Activated CD8-positive, alpha-beta T cell treated with anti-CD3 and anti-CD28 coated beads, Interleukin-2, amount 10 ng/mL, durations not matched to agents 7 days and 5 days (primary cell): ENCODE measurements around the gene EXT2. TPM values are rescaled to one million over a fixed set of nuclear protein-coding genes. Genes with fewer than 3 reads are reported as not detected.

Source experiments
- ATAC-seq: fragments of 150-1000 bp; cut with Tn5 transposase; one replicate; pipeline ENCODE4 v1.10.0; 2021; ENCODE audit warnings: moderate library complexity
- CTCF ChIA-PET: fragments of 350-600 bp; sonication (Branson Sonifier 250); formaldehyde crosslinking; loops from one replicate; lab custom pipeline; 2021; ENCODE audit warnings: antibody characterized with exemption; lab: Charles Lee
- POLR2A ChIA-PET: fragments of 350-600 bp; sonication (Branson Sonifier 250); formaldehyde crosslinking; loops from one replicate; lab custom pipeline; 2021; ENCODE audit warnings: antibody characterized with exemption; lab: Charles Lee
- DNase-seq: peaks from one replicate; pipeline ENCODE4 v3.0.0-alpha.2; 2020
- H3K27ac Mint-ChIP-seq: one replicate; pipeline ENCODE4 v1.8.0; 2021; ENCODE audit warnings: mild to moderate bottlenecking, mixed read lengths
- H3K27me3 Mint-ChIP-seq: one replicate; pipeline ENCODE4 v1.8.0; 2021; ENCODE audit warnings: low read depth, mixed read lengths
- H3K36me3 Mint-ChIP-seq: one replicate; pipeline ENCODE4 v1.8.0; 2021; ENCODE audit warnings: low read depth, mixed read lengths
- H3K4me1 Mint-ChIP-seq: one replicate; pipeline ENCODE4 v1.8.0; 2021; ENCODE audit warnings: low read depth, mixed read lengths
- H3K4me3 Mint-ChIP-seq: one replicate; pipeline ENCODE4 v1.8.0; 2021; ENCODE audit warnings: mild to moderate bottlenecking, mixed read lengths
- H3K9me3 Mint-ChIP-seq: one replicate; pipeline ENCODE4 v1.8.0; 2022; ENCODE audit warnings: mixed read lengths; ENCODE audit not compliant: insufficient read depth
- total RNA-seq, 2 experiments: library from RNA; stranded (reverse); gene quantifications; one replicate each; pipeline ENCODE4 v1.2.3, GENCODE V29; 2021

Gene EXT2
- total RNA-seq, 2 experiments from 2014 or later = 18.4 to 22.5 TPM

GRCh38 chr11:44229098-44229497, 133.6 kb downstream of the EXT2 start:
- POLR2A ChIA-PET = no interaction called here
- no peaks in the 10 kb centered on the region for H3K27me3 Mint-ChIP-seq
- DNase-seq (no peak), ATAC-seq (no peak)
- no peaks in the 10 kb centered on the region for H3K36me3 Mint-ChIP-seq
- H3K4me3 Mint-ChIP-seq = no peak overlapping the region
- no peaks in the 10 kb centered on the region for H3K9me3 Mint-ChIP-seq
- H3K27ac Mint-ChIP-seq = no peak overlapping the region
- CTCF ChIA-PET = no interaction called here
- peaks cover 8% of the 10 kb centered on the region for H3K4me1 Mint-ChIP-seq

GRCh38 chr11:44229624-44230023, 134.1 kb downstream of the EXT2 start:
- Mint-ChIP-seq H3K27me3 (no peaks in the 10 kb centered on the region), H3K4me3 (no peak overlapping the region), H3K9me3 (no peaks in the 10 kb centered on the region), H3K27ac (no peak overlapping the region), H3K4me1 (peaks cover 8% of the 10 kb centered on the region), H3K36me3 (no peaks in the 10 kb centered on the region)
- ChIA-PET POLR2A (no interaction called here), CTCF (no interaction called here)
- DNase-seq (no peak), ATAC-seq (no peak)

- POLR2A ChIA-PET = no interaction called here
- Mint-ChIP-seq H3K27me3 (no peaks in the 10 kb centered on the region), H3K9me3 (no peaks in the 10 kb centered on the region), H3K4me1 (no peaks in the 10 kb centered on the region), H3K36me3 (peaks cover 9% of the 10 kb centered on the region), H3K4me3 (no peak overlapping the region), H3K27ac (no peak overlapping the region)
- no peak for DNase-seq
- no peak for ATAC-seq
- CTCF ChIA-PET = interaction anchor here (1.1 kb wide), 1 partner anchor 141 kb away, joined by 3 read pairs; the partner anchor contains the start of gene EXT2
Measured at GRCh38 chr11:44235765-44236201, 140.3 kb downstream of the EXT2 start.

- DNase-seq (no peak), ATAC-seq (no peak)
- Mint-ChIP-seq H3K27ac (no peak overlapping the region), H3K4me3 (no peak overlapping the region), H3K9me3 (no peaks in the 10 kb centered on the region), H3K27me3 (no peaks in the 10 kb centered on the region), H3K4me1 (no peaks in the 10 kb centered on the region), H3K36me3 (peaks cover 9% of the 10 kb centered on the region)
- ChIA-PET CTCF (interaction anchor here (1.1 kb wide), 1 partner anchor 141 kb away, joined by 3 read pairs; the partner anchor contains the start of gene EXT2), POLR2A (no interaction called here)
Measured at GRCh38 chr11:44236296-44236695, 140.8 kb downstream of the EXT2 start.

- POLR2A ChIA-PET = no interaction called here
- no peak for DNase-seq
- ATAC-seq = no peak
- Mint-ChIP-seq H3K9me3 (no peaks in the 10 kb centered on the region), H3K27me3 (no peaks in the 10 kb centered on the region), H3K36me3 (peaks cover 9% of the 10 kb centered on the region), H3K4me3 (no peak overlapping the region), H3K27ac (no peak overlapping the region), H3K4me1 (no peaks in the 10 kb centered on the region)
- CTCF ChIA-PET = no interaction called here
Measured at GRCh38 chr11:44237156-44237555, 141.7 kb downstream of the EXT2 start.

- Mint-ChIP-seq H3K27ac (no peak overlapping the region), H3K9me3 (no peaks in the 10 kb centered on the region), H3K4me1 (no peaks in the 10 kb centered on the region), H3K36me3 (peaks cover 16% of the 10 kb centered on the region), H3K27me3 (no peaks in the 10 kb centered on the region), H3K4me3 (no peak overlapping the region)
- POLR2A ChIA-PET = no interaction called here
- ATAC-seq (no peak), DNase-seq (no peak)
- CTCF ChIA-PET = no interaction called here
Measured at GRCh38 chr11:44241851-44242250, 146.4 kb downstream of the EXT2 start.

- ATAC-seq = no peak
- no peak for DNase-seq
- ChIA-PET CTCF (no interaction called here), POLR2A (no interaction called here)
- H3K9me3 Mint-ChIP-seq = no peaks in the 10 kb centered on the region
- H3K4me1 Mint-ChIP-seq = no peaks in the 10 kb centered on the region
- no peak overlapping the region for H3K4me3 Mint-ChIP-seq
- no peaks in the 10 kb centered on the region for H3K27me3 Mint-ChIP-seq
- H3K36me3 Mint-ChIP-seq = peaks cover 13% of the 10 kb centered on the region
- no peak overlapping the region for H3K27ac Mint-ChIP-seq
Measured at GRCh38 chr11:44243086-44243485, 147.6 kb downstream of the EXT2 start.

GRCh38 chr11:44243595-44244343, 148.3 kb downstream of the EXT2 start:
- DNase-seq (no peak), ATAC-seq (no peak)
- Mint-ChIP-seq H3K4me1 (no peaks in the 10 kb centered on the region), H3K4me3 (no peak overlapping the region), H3K27me3 (no peaks in the 10 kb centered on the region), H3K9me3 (no peaks in the 10 kb centered on the region), H3K36me3 (peaks cover 13% of the 10 kb centered on the region), H3K27ac (no peak overlapping the region)
- CTCF ChIA-PET = no interaction called here
- POLR2A ChIA-PET = interaction anchor here (0.6 kb wide), 1 partner anchor 121 kb away, joined by 3 read pairs; no protein-coding TSS in a partner anchor

GRCh38 chr11:44244639-44245310, 149.3 kb downstream of the EXT2 start:
- DNase-seq (no peak), ATAC-seq (no peak)
- Mint-ChIP-seq H3K27me3 (no peaks in the 10 kb centered on the region), H3K4me1 (no peaks in the 10 kb centered on the region), H3K9me3 (no peaks in the 10 kb centered on the region), H3K36me3 (peaks cover 13% of the 10 kb centered on the region), H3K27ac (no peak overlapping the region), H3K4me3 (no peak overlapping the region)
- POLR2A ChIA-PET = interaction anchor here (0.6 kb wide), 1 partner anchor 122 kb away, joined by 3 read pairs; no protein-coding TSS in a partner anchor
- CTCF ChIA-PET = no interaction called here

GRCh38 chr11:44246726-44247125, 151.2 kb downstream of the EXT2 start:
- DNase-seq (no peak), ATAC-seq (no peak)
- no peaks in the 10 kb centered on the region for H3K27me3 Mint-ChIP-seq
- H3K9me3 Mint-ChIP-seq = no peaks in the 10 kb centered on the region
- no peaks in the 10 kb centered on the region for H3K4me1 Mint-ChIP-seq
- POLR2A ChIA-PET = no interaction called here
- peaks cover 13% of the 10 kb centered on the region for H3K36me3 Mint-ChIP-seq
- H3K4me3 Mint-ChIP-seq = no peak overlapping the region
- no peak overlapping the region for H3K27ac Mint-ChIP-seq
- CTCF ChIA-PET = no interaction called here

GRCh38 chr11:44247508-44247907, 152.0 kb downstream of the EXT2 start:
- ATAC-seq (no peak), DNase-seq (no peak)
- Mint-ChIP-seq H3K4me1 (no peaks in the 10 kb centered on the region), H3K27ac (no peak overlapping the region), H3K27me3 (no peaks in the 10 kb centered on the region), H3K9me3 (peaks cover 5% of the 10 kb centered on the region), H3K36me3 (peaks cover 18% of the 10 kb centered on the region), H3K4me3 (no peak overlapping the region)
- CTCF ChIA-PET = no interaction called here
- POLR2A ChIA-PET = no interaction called here

GRCh38 chr11:44248109-44248508, 152.6 kb downstream of the EXT2 start:
- peaks cover 19% of the 10 kb centered on the region for H3K36me3 Mint-ChIP-seq
- CTCF ChIA-PET = no interaction called here
- DNase-seq (no peak), ATAC-seq (no peak)
- H3K4me1 Mint-ChIP-seq = no peaks in the 10 kb centered on the region
- H3K4me3 Mint-ChIP-seq = no peak overlapping the region
- peaks cover 11% of the 10 kb centered on the region for H3K9me3 Mint-ChIP-seq
- POLR2A ChIA-PET = no interaction called here
- H3K27me3 Mint-ChIP-seq = no peaks in the 10 kb centered on the region
- no peak overlapping the region for H3K27ac Mint-ChIP-seq
